OCI-LY3 (cell line): ENCODE data around the gene EPN3.

Experiments
- H2AFZ ChIP-seq: fragments of 200-600, 300-600 bp; shearing (Covaris generic); 2 replicates; pipeline ENCODE4 v1.6.0; 2014; ENCODE audit warnings: antibody characterized with exemption, low read depth, low read length
- H3K27ac ChIP-seq: fragments of 200-600, 300-600 bp; sonication (generic); 2 replicates; pipeline ENCODE4 v1.5.1; 2014; ENCODE audit warnings: mild to moderate bottlenecking, low read length, moderate library complexity, mixed read lengths
- H3K27me3 ChIP-seq: fragments of 200-600, 300-600 bp; sonication (generic); 2 replicates; pipeline ENCODE4 v1.6.1; 2014; ENCODE audit warnings: low read depth, low read length, mixed read lengths
- H3K36me3 ChIP-seq: fragments of 200-600, 300-600 bp; sonication (generic); replicated peaks from 2 replicates; pipeline ENCODE3; 2014; ENCODE audit warnings: low read depth, low read length, mixed read lengths
- H3K4me1 ChIP-seq: fragments of 300-600, 200-600 bp; sonication (generic); 2 replicates; pipeline ENCODE4 v1.6.1; 2014; ENCODE audit warnings: low read length, mixed read lengths
- H3K4me2 ChIP-seq: fragments of 200-600, 300-600 bp; sonication (generic); 2 replicates; pipeline ENCODE4 v1.6.1; 2014; ENCODE audit warnings: low read length, mixed read lengths
- H3K4me3 ChIP-seq: fragments of 300-600, 200-600 bp; sonication (generic); 2 replicates; pipeline ENCODE4 v1.5.1; 2014; ENCODE audit warnings: antibody characterized with exemption, mild to moderate bottlenecking, low read length, moderate library complexity
- H3K79me2 ChIP-seq: fragments of 300-600, 200-600 bp; shearing (Covaris generic); 2 replicates; pipeline ENCODE4 v1.6.1; 2014; ENCODE audit warnings: mild to moderate bottlenecking, low read length, mixed read lengths
- H3K9ac ChIP-seq: fragments of 300-600, 200-600 bp; shearing (Covaris generic); 2 replicates; pipeline ENCODE4 v1.6.0; 2014; ENCODE audit warnings: mild to moderate bottlenecking, low read length, moderate library complexity
- H3K9me3 ChIP-seq: fragments of 200-600, 300-600 bp; shearing (Covaris generic); 2 replicates; pipeline ENCODE4 v1.6.1; 2014; ENCODE audit warnings: low read length, mixed read lengths; ENCODE audit not compliant: insufficient read depth
- H4K20me1 ChIP-seq: fragments of 200-600, 300-600 bp; sonication (generic); 2 replicates; pipeline ENCODE4 v1.6.1; 2016; ENCODE audit warnings: low read length, mixed read lengths; ENCODE audit not compliant: insufficient read depth
- CTCF ChIP-seq: fragments of 200-600, 300-600 bp; sonication (generic); IDR thresholded peaks from 2 replicates; pipeline ENCODE4 v1.5.1; 2014; ENCODE audit warnings: antibody characterized with exemption, low read length, low read depth
- EZH2phosphoT487 ChIP-seq: fragments of 200-600 bp; shearing (Covaris generic); IDR thresholded peaks from 2 replicates; pipeline ENCODE4 v1.6.1; 2018; ENCODE audit warnings: antibody characterized with exemption, mixed run types, low read depth

The EPN3 gene

GRCh38 chr17:50547035-50547735 lies 14.7 kb downstream of the EPN3 start, which contains the start of gene SPATA20:
Gene SPATA20 (plus strand): TSS chr17:50547174. CDS start chr17:50547209, 35 bp downstream.
- Histone ChIP-seq H3K4me2 (peak within 1 kb of the TSS; percentile 93), H3K79me2 (no peaks in the 10 kb centered on the region), H4K20me1 (no peaks in the 10 kb centered on the region), H3K36me3 (no peaks in the 10 kb centered on the region), H3K27ac (no peak within 1 kb of the TSS), H3K4me1 (peaks cover 21% of the 10 kb centered on the region), H3K9me3 (no peaks in the 10 kb centered on the region), H3K27me3 (peaks cover 15% of the 10 kb centered on the region; the same call in 1 of the 2 replicates), H3K4me3 (peak within 1 kb of the TSS; percentile 89), H2AFZ (peak within 1 kb of the TSS; percentile 74; the same call in 1 of the 2 replicates), H3K9ac (peak within 1 kb of the TSS; percentile 82)
- TF ChIP-seq EZH2phosphoT487 = no peak
- TF ChIP-seq CTCF = peak; percentile 91

- Histone ChIP-seq H3K36me3 (no peaks in the 10 kb centered on the region), H3K4me3 (peak overlapping the region; percentile 89), H2AFZ (no peak overlapping the region), H3K27me3 (peaks cover 15% of the 10 kb centered on the region; the same call in 1 of the 2 replicates), H3K4me1 (peaks cover 17% of the 10 kb centered on the region), H3K4me2 (peak overlapping the region; percentile 93), H3K9me3 (no peaks in the 10 kb centered on the region), H3K9ac (peak overlapping the region; percentile 82), H4K20me1 (no peaks in the 10 kb centered on the region), H3K27ac (no peak overlapping the region), H3K79me2 (no peaks in the 10 kb centered on the region)
- no peak for TF ChIP-seq EZH2phosphoT487
- no peak for TF ChIP-seq CTCF
Observed at GRCh38 chr17:50547736-50548083, 15.2 kb downstream of the EPN3 start.

GRCh38 chr17:50548831-50549230 lies 16.3 kb downstream of the EPN3 start:
- Histone ChIP-seq H3K27ac (no peak overlapping the region), H3K4me2 (no peak overlapping the region), H3K9ac (no peak overlapping the region)

More at GRCh38 chr17:50548831-50549230, 16.3 kb downstream of the EPN3 start:
- Histone ChIP-seq H3K36me3 (no peaks in the 10 kb centered on the region), H2AFZ (no peak overlapping the region), H4K20me1 (no peaks in the 10 kb centered on the region), H3K27me3 (peaks cover 14% of the 10 kb centered on the region; the same call in 1 of the 2 replicates), H3K9me3 (no peaks in the 10 kb centered on the region), H3K79me2 (no peaks in the 10 kb centered on the region), H3K4me3 (no peak overlapping the region), H3K4me1 (peaks cover 17% of the 10 kb centered on the region)
- TF ChIP-seq CTCF (no peak), EZH2phosphoT487 (no peak)
